Esophagus muscularis mucosa (tissue), 4 donors: ENCODE measurements around the gene C5AR2. TPM values are rescaled to one million over a fixed set of nuclear protein-coding genes. Genes with fewer than 3 reads are reported as not detected.

Experiments
- DNase-seq: peaks from one replicate; pipeline ENCODE4 v3.0.0-alpha.2; 2017; ENCODE audit errors: extremely low spot score
- H3K27ac ChIP-seq, 4 donors: fragments of 200-600 bp; sonication (generic); replicated peaks in 1 of 4; 1 replicate in 3 of 4; 2 replicates in 1 of 4; pipeline ENCODE4 v1.5.1; 2016 to 2019; ENCODE audit warnings: mild to moderate bottlenecking in 1 of 4
- H3K27me3 ChIP-seq, 4 donors: fragments of 200-600 bp; sonication (generic); one replicate each; pipeline versions ENCODE4 v1.5.1 to v1.6.0; 2016 to 2019
- H3K36me3 ChIP-seq, 4 donors: fragments of 200-600 bp; sonication (generic); one replicate each; pipeline ENCODE4 v1.5.1; 2016 to 2019
- H3K4me1 ChIP-seq, 4 donors: fragments of 200-600 bp; sonication (generic); one replicate each; pipeline ENCODE4 v1.5.1; 2016 to 2019
- H3K4me3 ChIP-seq, 4 donors: fragments of 200-600 bp; sonication (generic); 1 replicate in 2 of 4; 2 replicates in 2 of 4; pipeline ENCODE4 v1.5.1; 2016 to 2019; ENCODE audit warnings: mild to moderate bottlenecking in 4 of 4, moderate library complexity in 1 of 4
- H3K9me3 ChIP-seq, 4 donors: fragments of 200-600 bp; sonication (generic); 1 replicate in 3 of 4; 2 replicates in 1 of 4; pipeline ENCODE4 v1.5.1; 2016 to 2019
- EP300 ChIP-seq: sonication (generic); formaldehyde crosslinking; IDR thresholded peaks from one replicate; pipeline ENCODE4 v1.6.1; 2017; ENCODE audit warnings: antibody characterized with exemption
- POLR2A ChIP-seq: fragments of 450-650 bp; IDR thresholded peaks from one replicate; pipeline ENCODE4 v1.6.1; 2017; ENCODE audit warnings: antibody characterized with exemption, moderate library complexity, mild to moderate bottlenecking, low read depth
- POLR2AphosphoS5 ChIP-seq, 2 donors: sonication (generic); formaldehyde crosslinking; IDR thresholded peaks; one replicate each; pipeline ENCODE4 v1.6.1; 2017; ENCODE audit warnings: antibody characterized with exemption in 2 of 2
- WGBS: methylation state at CpG from one replicate; pipeline ENCODE4 v1.1.5; 2018; 5-methylcytosine and 5-hydroxymethylcytosine counted together
- intact Hi-C: fragments of 100-400 bp; cut with DNase I; formaldehyde crosslinking; loops from one replicate; pipeline ENCODE4 v1.15.1; 2023
- total RNA-seq, 4 donors: library from RNA; depleted of rRNA; stranded (reverse); fragments of >200 nt; gene quantifications; one replicate each; pipeline versions ENCODE4 v1.1.0 to v1.2.1, GENCODE V29; 2016
- TF ChIP-seq, protein P1 (sequence below), 3 experiments: fragments of 200-600 bp in 2 of 3; fragments of 450-650 bp in 1 of 3; sonication (generic) in 2 of 3; IDR thresholded peaks; one replicate each; pipeline ENCODE4 v1.5.1; 2017 to 2019; ENCODE audit warnings: antibody characterized with exemption in 3 of 3, mild to moderate bottlenecking in 2 of 3, moderate library complexity in 1 of 3

Gene C5AR2
- total RNA-seq, 4 donors from 2014 or later: 0.42 to 4.6 (median 0.72) TPM

DNA sequence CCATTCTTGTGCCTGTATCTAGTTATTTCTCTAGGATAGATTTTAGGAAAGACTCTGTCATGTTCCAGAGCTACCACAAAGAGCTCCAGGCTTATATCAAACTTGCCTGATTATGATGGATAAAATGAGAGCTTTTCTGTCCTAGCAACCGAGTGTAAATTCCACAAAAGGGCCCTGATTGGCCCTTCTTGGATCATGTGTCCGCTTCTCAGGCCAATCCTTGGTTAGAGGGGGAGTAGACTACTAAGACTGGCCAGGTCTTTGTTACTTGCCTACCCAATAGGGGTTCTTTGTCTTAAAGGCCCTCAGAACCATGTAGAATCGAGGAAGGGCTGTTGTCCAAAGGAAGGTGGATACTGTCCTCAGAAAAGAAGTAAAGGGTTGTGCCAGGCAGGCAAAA, 19.6 kb downstream of the C5AR2 start:
- peaks cover 18 to 44% (median 42%) of the 10 kb centered on the region in 4 donors for H3K36me3 ChIP-seq
- TF ChIP-seq POLR2AphosphoS5 (IDR thresholded peaks at IDR 0.05) (no peak), POLR2A (no peak), EP300 (no peak)
- TF ChIP-seq, protein P1, sequence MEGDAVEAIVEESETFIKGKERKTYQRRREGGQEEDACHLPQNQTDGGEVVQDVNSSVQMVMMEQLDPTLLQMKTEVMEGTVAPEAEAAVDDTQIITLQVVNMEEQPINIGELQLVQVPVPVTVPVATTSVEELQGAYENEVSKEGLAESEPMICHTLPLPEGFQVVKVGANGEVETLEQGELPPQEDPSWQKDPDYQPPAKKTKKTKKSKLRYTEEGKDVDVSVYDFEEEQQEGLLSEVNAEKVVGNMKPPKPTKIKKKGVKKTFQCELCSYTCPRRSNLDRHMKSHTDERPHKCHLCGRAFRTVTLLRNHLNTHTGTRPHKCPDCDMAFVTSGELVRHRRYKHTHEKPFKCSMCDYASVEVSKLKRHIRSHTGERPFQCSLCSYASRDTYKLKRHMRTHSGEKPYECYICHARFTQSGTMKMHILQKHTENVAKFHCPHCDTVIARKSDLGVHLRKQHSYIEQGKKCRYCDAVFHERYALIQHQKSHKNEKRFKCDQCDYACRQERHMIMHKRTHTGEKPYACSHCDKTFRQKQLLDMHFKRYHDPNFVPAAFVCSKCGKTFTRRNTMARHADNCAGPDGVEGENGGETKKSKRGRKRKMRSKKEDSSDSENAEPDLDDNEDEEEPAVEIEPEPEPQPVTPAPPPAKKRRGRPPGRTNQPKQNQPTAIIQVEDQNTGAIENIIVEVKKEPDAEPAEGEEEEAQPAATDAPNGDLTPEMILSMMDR (IDR thresholded peaks at IDR 0.05): no peak
- H3K27ac ChIP-seq: no peak overlapping the region
- no peak for DNase-seq
- no peaks in the 10 kb centered on the region for H3K27me3 ChIP-seq
- WGBS: 85% methylated on average over 3 of the region's 3 CpGs
- H3K4me3 ChIP-seq: no peak overlapping the region
- H3K4me1 ChIP-seq: peaks cover 15 to 51% (median 22%) of the 10 kb centered on the region in 4 donors
- H3K9me3 ChIP-seq: no peaks in the 10 kb centered on the region
- intact Hi-C loops: no loop called here

GRCh38 chr19:47352095-47352494, 20.1 kb downstream of the C5AR2 start:
- Histone ChIP-seq H3K27ac (no peak overlapping the region), H3K36me3 (peaks cover 24 to 49% (median 48%) of the 10 kb centered on the region in 4 donors), H3K4me3 (no peak overlapping the region), H3K27me3 (no peaks in the 10 kb centered on the region), H3K4me1 (peaks cover 15 to 51% (median 22%) of the 10 kb centered on the region in 4 donors), H3K9me3 (no peaks in the 10 kb centered on the region)
- intact Hi-C loops: no loop called here
- 63% methylated on average over 2 of the region's 2 CpGs for WGBS
- TF ChIP-seq POLR2A (no peak), EP300 (no peak), POLR2AphosphoS5 (IDR thresholded peaks at IDR 0.05) (no peak)
- TF ChIP-seq, protein P1 (IDR thresholded peaks at IDR 0.05): no peak
- DNase-seq: no peak

DNA sequence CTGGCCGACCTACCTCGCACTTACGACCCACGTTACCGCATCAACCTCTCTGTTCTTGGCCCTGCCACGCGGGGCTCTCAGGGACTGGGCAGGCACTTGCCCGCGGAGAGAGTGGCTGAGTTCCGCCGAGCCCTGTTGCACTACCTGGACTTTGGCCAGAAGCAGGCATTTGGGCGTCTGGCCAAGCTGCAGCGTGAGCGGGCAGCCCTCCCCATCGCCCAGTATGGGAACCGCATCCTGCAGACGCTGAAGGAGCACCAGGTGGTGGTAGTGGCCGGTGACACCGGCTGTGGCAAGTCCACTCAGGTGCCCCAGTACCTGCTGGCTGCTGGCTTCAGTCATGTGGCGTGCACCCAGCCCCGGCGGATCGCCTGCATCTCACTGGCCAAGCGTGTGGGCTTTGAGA, 21.3 kb downstream of the C5AR2 start:
- Histone ChIP-seq H3K9me3 (no peaks in the 10 kb centered on the region), H3K36me3 (peaks cover 36 to 61% (median 60%) of the 10 kb centered on the region in 4 donors), H3K27me3 (no peaks in the 10 kb centered on the region), H3K27ac (no peak overlapping the region), H3K4me1 (peaks cover 15 to 51% (median 22%) of the 10 kb centered on the region in 4 donors), H3K4me3 (no peak overlapping the region)
- TF ChIP-seq POLR2AphosphoS5 (IDR thresholded peaks at IDR 0.05) (no peak), EP300 (no peak), POLR2A (no peak)
- TF ChIP-seq, protein P1 (IDR thresholded peaks at IDR 0.05): no peak
- 91% methylated on average over 7 of the region's 24 CpGs for WGBS
- DNase-seq: no peak
- intact Hi-C loops: no loop called here

- Histone ChIP-seq H3K27ac (no peak overlapping the region), H3K4me3 (no peak overlapping the region), H3K27me3 (no peaks in the 10 kb centered on the region), H3K4me1 (peaks cover 0 to 20% (median 0%) of the 10 kb centered on the region in 4 donors), H3K36me3 (peaks cover 63 to 97% (median 95%) of the 10 kb centered on the region in 4 donors), H3K9me3 (no peaks in the 10 kb centered on the region)
- 94% methylated on average over 6 of the region's 6 CpGs for WGBS
- no peak for DNase-seq
- intact Hi-C loops: no loop called here
- TF ChIP-seq POLR2A (no peak), EP300 (no peak), POLR2AphosphoS5 (IDR thresholded peaks at IDR 0.05) (no peak)
- TF ChIP-seq, protein P1 (IDR thresholded peaks at IDR 0.05): no peak
Measured at GRCh38 chr19:47356900-47357299, 24.9 kb downstream of the C5AR2 start.
